Measurements from ENCODE around the gene PCNX4. TPM values are rescaled to one million over a fixed set of nuclear protein-coding genes. Genes with fewer than 3 reads are reported as not detected.
A peak's percentile ranks its signal among the peaks of the same experiment; 100 is the strongest.

The PCNX4 gene
- total and polyA plus RNA-seq, 8 donors: 9.5 to 24.0 (median 16.1) TPM

DNA sequence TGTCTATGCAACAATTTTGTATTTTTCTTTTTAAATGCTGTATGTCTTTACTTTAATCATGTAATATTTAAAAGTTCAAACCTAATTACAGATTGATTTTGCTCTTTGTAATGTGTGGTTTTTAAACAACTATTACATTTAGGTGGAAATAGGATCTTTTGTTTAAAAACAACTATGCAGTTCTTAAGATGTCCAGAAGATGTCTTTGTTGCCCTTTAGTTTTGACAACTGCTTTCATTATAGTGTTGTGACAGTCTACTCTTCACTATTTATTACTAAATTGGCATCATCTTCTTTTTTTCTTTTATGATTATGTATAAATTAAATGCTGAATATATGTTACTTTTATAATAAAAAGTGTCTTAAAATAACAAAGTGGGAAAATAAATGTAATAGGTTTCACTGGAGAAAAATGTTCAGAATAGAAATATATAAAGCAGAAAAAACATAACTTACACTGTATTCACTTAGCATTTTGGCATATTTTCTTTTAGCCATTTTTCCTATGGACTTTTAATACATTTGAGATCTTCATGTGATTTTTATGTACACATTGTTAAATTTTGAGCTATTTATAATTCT lies 27.1 kb upstream of the PCNX4 start:
- ATAC-seq (peak in 3 of 4 donors; percentile 47 to 59 (median 55)), FAIRE-seq (peak; percentile 97), DNase-seq (no peak)
- TF ChIP-seq, protein P1, sequence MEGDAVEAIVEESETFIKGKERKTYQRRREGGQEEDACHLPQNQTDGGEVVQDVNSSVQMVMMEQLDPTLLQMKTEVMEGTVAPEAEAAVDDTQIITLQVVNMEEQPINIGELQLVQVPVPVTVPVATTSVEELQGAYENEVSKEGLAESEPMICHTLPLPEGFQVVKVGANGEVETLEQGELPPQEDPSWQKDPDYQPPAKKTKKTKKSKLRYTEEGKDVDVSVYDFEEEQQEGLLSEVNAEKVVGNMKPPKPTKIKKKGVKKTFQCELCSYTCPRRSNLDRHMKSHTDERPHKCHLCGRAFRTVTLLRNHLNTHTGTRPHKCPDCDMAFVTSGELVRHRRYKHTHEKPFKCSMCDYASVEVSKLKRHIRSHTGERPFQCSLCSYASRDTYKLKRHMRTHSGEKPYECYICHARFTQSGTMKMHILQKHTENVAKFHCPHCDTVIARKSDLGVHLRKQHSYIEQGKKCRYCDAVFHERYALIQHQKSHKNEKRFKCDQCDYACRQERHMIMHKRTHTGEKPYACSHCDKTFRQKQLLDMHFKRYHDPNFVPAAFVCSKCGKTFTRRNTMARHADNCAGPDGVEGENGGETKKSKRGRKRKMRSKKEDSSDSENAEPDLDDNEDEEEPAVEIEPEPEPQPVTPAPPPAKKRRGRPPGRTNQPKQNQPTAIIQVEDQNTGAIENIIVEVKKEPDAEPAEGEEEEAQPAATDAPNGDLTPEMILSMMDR (IDR thresholded peaks at IDR 0.05): peak in 1 of 4 donors; percentile 16
- no peaks in the 10 kb centered on the region for H3K4me1 ChIP-seq
- no peaks in the 10 kb centered on the region for H3K9me3 ChIP-seq
- H3K27ac ChIP-seq: no peak overlapping the region
- intact Hi-C loops (cut with DNase I): loop anchor here in 1 of 3 donors (10.0 kb wide), 1 partner anchor 120 kb away; no protein-coding TSS in a partner anchor
- no peaks in the 10 kb centered on the region for H3K27me3 ChIP-seq
- no peaks in the 10 kb centered on the region for H3K36me3 ChIP-seq
- no peak overlapping the region for H3K4me3 ChIP-seq

DNA sequence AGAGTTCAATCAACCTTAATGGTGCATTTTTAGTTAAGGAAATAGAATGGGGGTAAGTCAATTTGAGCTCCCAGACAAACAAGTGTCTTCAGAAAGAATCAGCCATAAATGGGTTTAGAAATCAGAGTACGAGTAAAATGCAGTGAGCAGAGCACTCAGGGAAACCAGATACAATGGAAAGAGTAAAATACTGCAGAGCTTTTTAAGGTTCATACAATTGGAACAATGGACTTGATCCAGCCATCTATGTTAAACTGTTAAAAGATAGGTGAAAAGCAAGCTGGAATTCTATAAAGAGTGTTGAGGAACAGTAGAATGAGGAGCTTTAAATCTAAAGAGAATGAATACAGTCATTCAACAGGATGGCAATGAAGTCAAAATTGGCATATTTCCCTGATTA lies 23.8 kb upstream of the PCNX4 start:
- Histone ChIP-seq H3K27me3 (no peaks in the 10 kb centered on the region), H3K4me1 (no peaks in the 10 kb centered on the region), H3K9me3 (no peaks in the 10 kb centered on the region), H3K27ac (no peak overlapping the region), H3K36me3 (no peaks in the 10 kb centered on the region), H3K4me3 (no peak overlapping the region)
- WGBS, 2 donors: 89 to 91% methylated on average over 1 of the region's 1 CpG
- FAIRE-seq: no peak
- intact Hi-C loops (cut with DNase I): loop anchor here in 1 of 3 donors (10.0 kb wide), 1 partner anchor 117 kb away; no protein-coding TSS in a partner anchor
- DNase-seq: no peak
- no peak for ATAC-seq
- TF ChIP-seq, protein P1 (IDR thresholded peaks at IDR 0.05): no peak

DNA sequence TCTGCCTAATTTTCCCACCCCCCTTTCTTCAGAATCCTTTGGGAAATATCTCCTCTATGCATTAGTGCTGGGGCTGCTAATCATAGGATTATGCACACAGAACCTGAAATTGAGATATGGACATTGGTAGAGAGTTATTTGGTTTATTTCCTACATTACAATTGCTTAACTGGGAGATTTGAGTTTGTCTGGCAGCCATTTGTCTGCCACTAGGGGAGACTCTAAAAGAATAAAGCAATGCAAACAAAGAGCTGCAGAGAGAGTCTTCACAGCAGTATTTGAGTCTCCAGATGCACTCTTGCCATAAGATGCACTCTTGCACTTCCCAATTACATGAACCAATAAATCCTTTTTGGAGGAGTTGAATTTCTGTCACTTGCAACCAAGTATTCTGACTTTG lies 12.0 kb upstream of the PCNX4 start:
- ATAC-seq: no peak
- Histone ChIP-seq H3K9me3 (no peaks in the 10 kb centered on the region), H3K36me3 (no peaks in the 10 kb centered on the region), H3K4me1 (no peaks in the 10 kb centered on the region), H3K27me3 (no peaks in the 10 kb centered on the region), H3K4me3 (no peak overlapping the region), H3K27ac (no peak overlapping the region)
- no peak for FAIRE-seq
- TF ChIP-seq, protein P1 (IDR thresholded peaks at IDR 0.05): no peak
- no peak for DNase-seq
- intact Hi-C loops (cut with DNase I): no loop called here

DNA sequence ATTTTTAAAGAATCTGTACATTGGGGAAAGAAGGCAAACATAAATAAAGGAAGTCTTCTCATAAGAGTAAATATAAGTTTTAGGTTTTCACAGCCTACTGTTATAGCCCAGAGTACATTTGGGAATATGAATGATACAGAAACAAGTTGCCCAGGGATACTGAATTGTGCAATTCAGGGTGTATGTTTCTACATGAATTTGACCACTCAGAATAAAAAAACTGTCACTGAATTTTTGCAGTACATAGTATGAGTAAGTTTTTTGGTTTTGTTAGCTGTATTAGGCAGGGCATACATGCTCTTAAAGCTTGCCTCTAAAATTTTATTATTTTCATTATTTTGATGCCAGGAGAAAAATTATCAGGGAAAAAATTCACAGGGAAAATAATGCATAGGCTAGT lies 6.6 kb upstream of the PCNX4 start:
- H3K27me3 ChIP-seq: no peaks in the 10 kb centered on the region
- TF ChIP-seq, protein P1 (IDR thresholded peaks at IDR 0.05): no peak
- H3K4me1 ChIP-seq: no peaks in the 10 kb centered on the region
- no peak for FAIRE-seq
- DNase-seq: no peak
- H3K36me3 ChIP-seq: no peaks in the 10 kb centered on the region
- intact Hi-C loops (cut with DNase I): no loop called here
- H3K4me3 ChIP-seq: no peak overlapping the region
- H3K27ac ChIP-seq: no peak overlapping the region
- ATAC-seq: no peak
- H3K9me3 ChIP-seq: no peaks in the 10 kb centered on the region

DNA sequence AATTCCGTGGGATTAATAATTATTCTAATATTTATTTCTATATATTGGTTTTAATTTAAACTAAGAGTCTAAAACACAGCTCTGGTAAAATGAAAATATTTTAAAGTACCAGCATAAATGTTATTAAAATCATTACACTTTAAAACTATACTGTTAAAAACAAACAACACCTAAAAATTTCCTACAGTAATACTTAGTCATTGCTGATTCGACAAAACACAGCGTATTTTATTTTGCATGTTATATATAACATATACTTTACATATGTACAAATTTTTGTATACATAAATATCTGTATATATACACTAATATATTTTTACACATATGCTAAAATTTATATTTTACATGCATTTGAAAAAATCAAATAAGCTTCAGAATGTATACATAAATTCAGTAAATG lies 6.0 kb upstream of the PCNX4 start:
- DNase-seq (no peak), FAIRE-seq (peak; percentile 80), ATAC-seq (no peak)
- H3K9me3 ChIP-seq: no peaks in the 10 kb centered on the region
- TF ChIP-seq, protein P1 (IDR thresholded peaks at IDR 0.05): no peak
- 94 to 97% methylated on average over 3 of the region's 3 CpGs for WGBS, 2 donors
- H3K4me3 ChIP-seq: no peak overlapping the region
- H3K4me1 ChIP-seq: no peaks in the 10 kb centered on the region
- H3K27me3 ChIP-seq: no peaks in the 10 kb centered on the region
- no peaks in the 10 kb centered on the region for H3K36me3 ChIP-seq
- intact Hi-C loops (cut with DNase I): no loop called here
- H3K27ac ChIP-seq: no peak overlapping the region
